Adrenal gland (tissue), 12 donors: ENCODE measurements around the gene TUB. TPM values are rescaled to one million over a fixed set of nuclear protein-coding genes. Genes with fewer than 3 reads are reported as not detected.
A peak's percentile ranks its signal among the peaks of the same experiment; 100 is the strongest.

Experiments used
- DNase-seq, 7 donors: peaks; one replicate each; pipeline ENCODE4 v3.0.0-alpha.2; 2019 to 2020
- H3K27ac ChIP-seq, 5 donors: fragments of 200-600 bp; sonication (generic) in 4 of 5; 1 replicate in 3 of 5; 2 replicates in 2 of 5; pipeline versions ENCODE4 v1.5.1 to v1.8.0; 2016 to 2020; ENCODE audit warnings: mild to moderate bottlenecking in 1 of 5
- H3K27me3 ChIP-seq: fragments of 200-600 bp; 2 replicates; pipeline ENCODE4 v1.8.0; 2021
- H3K36me3 ChIP-seq, 2 donors: fragments of 200-600 bp; replicated peaks in 1 of 2; 1 replicate in 1 of 2; 2 replicates in 1 of 2; pipeline versions ENCODE4 v1.5.1 to v1.8.0; 2018 to 2022
- H3K4me1 ChIP-seq, 2 donors: fragments of 200-600 bp; replicated peaks in 1 of 2; 1 replicate in 1 of 2; 2 replicates in 1 of 2; pipeline versions ENCODE4 v1.5.1 to v1.8.0; 2018 to 2021
- H3K4me3 ChIP-seq, 4 donors: fragments of 200-600 bp; sonication (generic) in 3 of 4; one replicate each; pipeline ENCODE4 v1.5.1; 2016 to 2018
- H3K9me3 ChIP-seq, 3 donors: fragments of 200-600 bp; sonication (generic) in 1 of 3; replicated peaks in 1 of 3; 1 replicate in 2 of 3; 2 replicates in 1 of 3; pipeline versions ENCODE4 v1.5.1 to v1.8.0; 2016 to 2021
- CTCF ChIP-seq, 6 experiments: fragments of 450-650 bp in 4 of 6; fragments of 200-600 bp in 2 of 6; sonication (generic) in 1 of 6; IDR thresholded peaks; 1 replicate in 5 of 6; 2 replicates in 1 of 6; pipeline versions ENCODE4 v1.5.1 to v1.8.0; 2016 to 2021; ENCODE audit warnings: antibody characterized with exemption in 6 of 6, mild to moderate bottlenecking in 2 of 6, moderate library complexity in 1 of 6
- POLR2A ChIP-seq, 2 donors: fragments of 450-650 bp; IDR thresholded peaks; one replicate each; pipeline ENCODE4 v1.6.1; 2017; ENCODE audit warnings: antibody characterized with exemption in 2 of 2, mild to moderate bottlenecking in 2 of 2, moderate library complexity in 1 of 2
- WGBS, 4 donors: extraction: QIAGEN DNeasy Blood & Tissue Kit in 2 of 4; methylation state at CpG; one replicate each; pipeline versions ENCODE4 v1.1.5 to v1.1.7; 2013 to 2017; 5-methylcytosine and 5-hydroxymethylcytosine counted together
- intact Hi-C, 2 donors: fragments of 100-400 bp; cut with DNase I; formaldehyde crosslinking; loops; one replicate each; pipeline versions ENCODE4 v1.14.1 to v1.15.0; 2022 to 2023
- polyA plus RNA-seq, 3 donors: library from polyadenylated mRNA; stranded (reverse); fragments of 200-250 nt in 2 of 3; fragments of 350-450 nt in 1 of 3; fragmentation: Illumina TruSeq in 1 of 3; extraction: RNeasy Lipid Tissue Mini Kit (QIAGEN cat#74804) in 1 of 3; gene quantifications; one replicate each; pipeline ENCODE4 v1.2.3, GENCODE V29; 2013 to 2014
- total RNA-seq, 9 donors: library from RNA; depleted of rRNA in 4 of 9; stranded (reverse); fragments of >200 nt in 4 of 9; fragments of 120-200 nt in 1 of 9; fragmentation: NEBNext Ultra II Directional in 1 of 9; extraction: Animal tissue kit (Norgen Biotek cat#: 25700) in 1 of 9; gene quantifications; one replicate each; pipeline versions ENCODE4 v1.1.0 to v1.2.4, GENCODE V29; 2013 to 2023
- donor health status: healthy with polysubstance abuse.
- donor health status: Bipolar disorder and iron deficiency.
- donor health status: DM: yes; HTN: yes; CAD: no.
- donor health status: DM: no; HTN: no; CAD: no.
- donor health status: DM: no; HTN: no; CAD: no.
- donor health status: DM: yes; HTN: yes; CAD: no.

TUB gene
- total and polyA plus RNA-seq, 12 donors: 2.8 to 26.8 (median 12.0) TPM

- intact Hi-C loops: loop anchor here (5.0 kb wide), 2 partner anchors 78 to 83 kb away; no protein-coding TSS in a partner anchor
- H3K36me3 ChIP-seq: no peaks in the 10 kb centered on the region
- peak in 4 of 7 donors; percentile 30 to 78 (median 54) for DNase-seq
- TF ChIP-seq CTCF (IDR thresholded peaks at IDR 0.05) (peak; percentile 35 to 63 (median 54)), POLR2A (IDR thresholded peaks at IDR 0.05) (no peak)
- 55 to 66% (median 58%) methylated on average over 5 of the region's 5 CpGs for WGBS, 4 donors
- H3K27me3 ChIP-seq: no peaks in the 10 kb centered on the region
- H3K4me1 ChIP-seq: peaks cover 0 to 6% of the 10 kb centered on the region in 2 donors
- no peak overlapping the region for H3K4me3 ChIP-seq
- no peaks in the 10 kb centered on the region for H3K9me3 ChIP-seq
- peak overlapping the region in 1 of 5 donors; percentile 38 for H3K27ac ChIP-seq
These were observed 9.7 kb downstream of the TUB start for GRCh38 chr11:8090756-8091155.

GRCh38 chr11:8091721-8092120 lies 10.7 kb downstream of the TUB start:
- Histone ChIP-seq H3K27ac (peak overlapping the region in 1 of 5 donors; percentile 38), H3K4me1 (peaks cover 0 to 6% of the 10 kb centered on the region in 2 donors), H3K36me3 (no peaks in the 10 kb centered on the region), H3K4me3 (no peak overlapping the region), H3K9me3 (no peaks in the 10 kb centered on the region), H3K27me3 (no peaks in the 10 kb centered on the region)
- intact Hi-C loops: loop anchor here (5.0 kb wide), 2 partner anchors 79 to 84 kb away; no protein-coding TSS in a partner anchor
- TF ChIP-seq POLR2A (IDR thresholded peaks at IDR 0.05) (no peak), CTCF (IDR thresholded peaks at IDR 0.05) (no peak)
- peak in 3 of 7 donors; percentile 8 to 54 (median 19) for DNase-seq
- WGBS, 4 donors: 80 to 96% (median 83%) methylated on average over 4 to 5 of the region's 5 CpGs

- Histone ChIP-seq H3K9me3 (no peaks in the 10 kb centered on the region), H3K4me1 (peaks cover 0 to 6% of the 10 kb centered on the region in 2 donors), H3K27me3 (no peaks in the 10 kb centered on the region), H3K27ac (peak overlapping the region in 1 of 5 donors; percentile 38), H3K4me3 (no peak overlapping the region), H3K36me3 (no peaks in the 10 kb centered on the region)
- peak; percentile 51 to 77 (median 70) for TF ChIP-seq CTCF (IDR thresholded peaks at IDR 0.05)
- TF ChIP-seq POLR2A (IDR thresholded peaks at IDR 0.05): no peak
- DNase-seq: peak; percentile 61 to 89 (median 79)
- intact Hi-C loops: loop anchor here (5.0 kb wide), 2 partner anchors 81 to 86 kb away; no protein-coding TSS in a partner anchor
- 46 to 52% (median 47%) methylated on average over 11 of the region's 11 CpGs for WGBS, 4 donors
These were observed 11.8 kb downstream of the TUB start for GRCh38 chr11:8092587-8093424.

DNA sequence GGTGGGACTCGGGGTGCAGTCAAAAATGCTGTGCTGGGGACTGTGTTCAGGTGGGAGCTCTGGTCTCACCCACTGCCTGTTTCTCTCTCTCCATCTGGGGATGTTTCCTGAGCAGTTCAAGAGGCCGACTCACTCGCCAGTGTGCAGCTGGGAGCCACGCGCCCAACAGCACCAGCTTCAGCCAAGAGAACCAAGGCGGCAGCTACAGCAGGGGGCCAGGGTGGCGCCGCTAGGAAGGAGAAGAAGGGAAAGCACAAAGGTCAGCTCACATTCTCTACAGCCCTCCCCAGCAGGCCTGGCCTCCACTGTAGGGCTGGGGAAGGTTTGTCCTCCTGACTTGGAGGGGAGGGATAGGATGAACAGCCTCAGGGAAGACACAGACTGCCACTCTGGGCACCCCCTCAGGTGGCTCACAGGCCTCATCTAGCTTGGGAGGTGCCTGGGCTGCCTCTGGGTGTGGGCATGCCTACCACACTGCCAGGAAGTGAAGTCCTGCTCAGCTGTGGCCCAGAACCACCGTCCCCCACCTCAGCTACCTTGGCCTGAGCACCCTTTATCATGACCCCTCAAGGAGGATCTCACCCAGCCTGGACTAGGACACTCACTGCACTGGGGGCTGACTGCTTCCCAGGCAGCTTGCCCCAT lies 13.0 kb downstream of the TUB start:
- WGBS, 4 donors: 89 to 98% (median 90%) methylated on average over 8 to 9 of the region's 9 CpGs
- intact Hi-C loops: loop anchor here (5.0 kb wide), 2 partner anchors 82 to 87 kb away; no protein-coding TSS in a partner anchor
- Histone ChIP-seq H3K4me1 (peaks cover 0 to 6% of the 10 kb centered on the region in 2 donors), H3K36me3 (peaks cover 0 to 4% of the 10 kb centered on the region in 2 donors), H3K27me3 (no peaks in the 10 kb centered on the region), H3K9me3 (no peaks in the 10 kb centered on the region), H3K4me3 (no peak overlapping the region), H3K27ac (no peak overlapping the region)
- TF ChIP-seq CTCF (IDR thresholded peaks at IDR 0.05) (no peak), POLR2A (IDR thresholded peaks at IDR 0.05) (no peak)
- DNase-seq: peak in 2 of 7 donors; percentile 5 to 49
